ENCODE measurements around the gene QPRT. TPM values are rescaled to one million over a fixed set of nuclear protein-coding genes. Genes with fewer than 3 reads are reported as not detected.

The QPRT gene
- total and polyA plus RNA-seq, 2 of the 13 experiments (the other 11 are each of a cell fraction or from before 2014, with no cell fraction given) = 130 to 218 TPM

GRCh38 chr16:29736112-29736511, 57.1 kb downstream of the QPRT start (continued):
- TF ChIP-seq ZNF687 (CRISPR knock-in tag; IDR thresholded peaks at IDR 0.05) (peak; percentile 41), ZNF770 (CRISPR knock-in tag; IDR thresholded peaks at IDR 0.05) (peak; percentile 31; the same call in 1 of the 2 replicates), CTCF (CRISPR knock-in tag; IDR thresholded peaks at IDR 0.05) (peak; percentile 56), DNMT1 (CRISPR knock-in tag; IDR thresholded peaks at IDR 0.05) (no peak), NR2F6 (IDR thresholded peaks at IDR 0.05) (no peak), NR2F6 (CRISPR knock-in tag; IDR thresholded peaks at IDR 0.05) (0 out of 2 replicates have a peak, but pooled peaks have one; percentile 23), NFYC (CRISPR knock-in tag; IDR thresholded peaks at IDR 0.05) (no peak), SMC3 (IDR thresholded peaks at IDR 0.05; ENCODE audit: low read length) (peak; percentile 64; the same call in 1 of the 2 replicates), MED1 (CRISPR knock-in tag; IDR thresholded peaks at IDR 0.05) (peak; percentile 34; the same call in 1 of the 2 replicates), GATAD2A (CRISPR knock-in tag; IDR thresholded peaks at IDR 0.05) (0 out of 2 replicates have a peak, but pooled peaks have one; percentile 22), SAP130 (CRISPR knock-in tag; IDR thresholded peaks at IDR 0.05; ENCODE audit: low read depth) (0 out of 2 replicates have a peak, but pooled peaks have one; percentile 18), BCL3 (CRISPR knock-in tag; IDR thresholded peaks at IDR 0.05) (peak; percentile 53; the same call in 1 of the 2 replicates), HOXA3 (CRISPR knock-in tag; IDR thresholded peaks at IDR 0.05) (peak; percentile 31; the same call in 1 of the 2 replicates), FOXC1 (CRISPR knock-in tag; IDR thresholded peaks at IDR 0.05; ENCODE audit: borderline replicate concordance) (0 out of 2 replicates have a peak, but pooled peaks have one; percentile 51), ZNF556 (CRISPR knock-in tag; IDR thresholded peaks at IDR 0.05; ENCODE audit: borderline replicate concordance) (no peak)
